ENCODE results near the gene ZYX. TPM values are rescaled to one million over a fixed set of nuclear protein-coding genes. Genes with fewer than 3 reads are reported as not detected.
A peak's percentile ranks its signal among the peaks of the same experiment; 100 is the strongest.

Gene ZYX
- total RNA-seq, 6 donors from 2014 or later: 44.6 to 345 (median 222) TPM

- Histone ChIP-seq H3K4me1 (peaks cover 10 to 42% (median 27%) of the 10 kb centered on the region in 4 donors), H3K9me3 (no peaks in the 10 kb centered on the region), H3K27ac (no peak overlapping the region), H3K36me3 (no peaks in the 10 kb centered on the region), H3K27me3 (no peaks in the 10 kb centered on the region), H3K4me3 (no peak overlapping the region)
- ATAC-seq (ENCODE audit: low FRiP score in 2 of 2) (no peak), DNase-seq (no peak)
- 86 to 93% methylated on average over 4 of the region's 4 CpGs for WGBS, 2 donors
- TF ChIP-seq CTCF (IDR thresholded peaks at IDR 0.05) (no peak), EP300 (IDR thresholded peaks at IDR 0.05) (no peak), POLR2AphosphoS5 (IDR thresholded peaks at IDR 0.05) (no peak), POLR2A (IDR thresholded peaks at IDR 0.05) (no peak)
Observed at GRCh38 chr7:143373255-143373794, 7.8 kb upstream of the ZYX start.

DNA sequence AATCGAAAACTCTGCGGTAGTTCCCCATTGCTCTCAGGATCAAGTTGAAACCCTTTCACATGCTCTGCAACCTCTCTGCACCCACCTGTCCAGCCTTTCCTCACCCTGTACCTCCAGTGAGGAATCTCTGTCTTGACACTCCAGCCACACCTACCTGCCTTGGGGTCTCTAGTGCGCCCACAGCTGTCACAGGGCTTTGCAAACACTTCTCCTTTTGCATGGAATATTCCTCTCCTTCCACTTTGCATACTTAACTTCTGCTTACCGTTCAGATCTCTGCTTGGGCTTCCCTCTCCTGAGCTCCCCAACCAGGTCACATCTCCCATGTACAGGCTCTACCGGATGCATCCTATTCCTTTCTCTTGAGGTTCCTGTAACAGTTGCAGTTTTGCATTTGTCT is 6.6 kb upstream of the ZYX start:
- peak overlapping the region; percentile 23 to 81 (median 80) for H3K27ac ChIP-seq
- WGBS, 2 donors: 63 to 77% methylated on average over 5 of the region's 5 CpGs
- H3K9me3 ChIP-seq: no peaks in the 10 kb centered on the region

DNA sequence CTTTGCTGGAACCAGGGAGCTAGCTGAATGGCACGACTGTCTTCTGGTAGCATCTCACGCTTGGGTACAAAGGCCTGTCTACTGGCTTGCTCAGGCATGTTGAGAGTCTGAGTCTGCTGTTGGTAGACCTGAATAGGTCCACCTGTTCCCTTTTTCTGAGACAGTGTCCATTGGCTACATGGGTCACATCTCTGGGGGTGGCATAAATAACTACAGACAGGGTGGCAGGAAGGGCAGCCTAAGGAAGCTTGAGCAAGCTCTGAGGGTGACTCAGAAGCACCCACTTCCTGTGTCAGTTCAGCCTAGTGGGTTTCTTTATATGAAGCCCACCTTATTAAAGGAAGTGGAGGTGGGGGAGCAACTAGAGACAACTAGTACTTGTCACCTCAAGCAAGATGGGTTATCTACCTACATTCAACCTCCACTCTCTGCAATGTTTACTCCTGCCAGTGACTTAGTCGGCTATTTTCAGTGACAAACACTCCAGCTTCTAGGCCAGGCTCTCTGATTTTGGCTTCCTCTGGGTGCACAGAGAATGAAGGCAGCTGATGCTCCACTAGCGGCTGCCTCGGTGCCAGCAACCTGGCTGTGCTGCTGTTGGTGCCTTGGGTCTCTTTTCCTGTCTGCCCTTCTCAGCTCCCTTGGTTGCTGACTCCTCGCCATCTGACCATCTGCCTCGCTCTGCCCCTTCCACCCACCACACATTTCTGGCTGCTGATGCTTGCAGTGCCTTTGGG is 5.7 kb upstream of the ZYX start:
- ATAC-seq (ENCODE audit: low FRiP score in 2 of 2) (peak; percentile 36 to 56), DNase-seq (peak in 1 of 2 donors; percentile 77)
- 53 to 63% methylated on average over 5 to 7 of the region's 7 CpGs for WGBS, 2 donors
- H3K4me1 ChIP-seq: peaks cover 21 to 58% (median 39%) of the 10 kb centered on the region in 4 donors
- no peaks in the 10 kb centered on the region for H3K9me3 ChIP-seq
- no peak for TF ChIP-seq CTCF (IDR thresholded peaks at IDR 0.05)
- peak in 1 of 2 donors; percentile 43 for TF ChIP-seq POLR2AphosphoS5 (IDR thresholded peaks at IDR 0.05)
- H3K36me3 ChIP-seq: no peaks in the 10 kb centered on the region
- peak overlapping the region; percentile 63 to 81 (median 80) for H3K27ac ChIP-seq
- H3K4me3 ChIP-seq: no peak overlapping the region
- no peaks in the 10 kb centered on the region for H3K27me3 ChIP-seq

More for the DNA sequence above, 6.6 kb upstream of the ZYX start:
- peaks cover 17 to 53% (median 35%) of the 10 kb centered on the region in 4 donors for H3K4me1 ChIP-seq
- H3K27me3 ChIP-seq: no peaks in the 10 kb centered on the region
- no peak for DNase-seq
- no peak for TF ChIP-seq POLR2AphosphoS5 (IDR thresholded peaks at IDR 0.05)
- TF ChIP-seq CTCF (IDR thresholded peaks at IDR 0.05): no peak
- no peak for TF ChIP-seq EP300 (IDR thresholded peaks at IDR 0.05)
- TF ChIP-seq POLR2A (IDR thresholded peaks at IDR 0.05): no peak
- no peak overlapping the region for H3K4me3 ChIP-seq
- no peaks in the 10 kb centered on the region for H3K36me3 ChIP-seq
- ATAC-seq (ENCODE audit: low FRiP score in 2 of 2): peak in 1 of 2 donors; percentile 48

- no peaks in the 10 kb centered on the region for H3K9me3 ChIP-seq
- DNase-seq (no peak), ATAC-seq (ENCODE audit: low FRiP score in 2 of 2) (no peak)
- peak overlapping the region in 2 of 4 donors; percentile 80 for H3K27ac ChIP-seq
- H3K27me3 ChIP-seq: no peaks in the 10 kb centered on the region
- TF ChIP-seq CTCF (IDR thresholded peaks at IDR 0.05) (no peak), POLR2AphosphoS5 (IDR thresholded peaks at IDR 0.05) (no peak)
- peaks cover 21 to 58% (median 39%) of the 10 kb centered on the region in 4 donors for H3K4me1 ChIP-seq
- WGBS, 2 donors: 70 to 76% methylated on average over 3 to 5 of the region's 5 CpGs
- H3K36me3 ChIP-seq: no peaks in the 10 kb centered on the region
- no peak overlapping the region for H3K4me3 ChIP-seq
Observed at GRCh38 chr7:143376396-143376795, 4.7 kb upstream of the ZYX start.
